Osteoblast (primary cell): ENCODE measurements around the gene RFTN1. TPM values are rescaled to one million over a fixed set of nuclear protein-coding genes. Genes with fewer than 3 reads are reported as not detected.

ENCODE experiments used
- DNase-seq: peaks from one replicate; pipeline ENCODE4 v3.0.0; 2011; ENCODE audit warnings: low spot score, mixed read lengths; ENCODE audit not compliant: insufficient read length; ENCODE audit errors: missing footprints
- H2AFZ ChIP-seq: 2 replicates; pipeline ENCODE4 v1.6.0; 2011; ENCODE audit warnings: mild to moderate bottlenecking, low read length
- H3K27ac ChIP-seq: 2 replicates; pipeline ENCODE4 v1.5.1; 2011; ENCODE audit warnings: mild to moderate bottlenecking, low read depth, low read length, moderate library complexity
- H3K27me3 ChIP-seq: 2 replicates; pipeline ENCODE4 v1.6.0; 2012; ENCODE audit warnings: mild to moderate bottlenecking, control low read depth, inconsistent platforms, low read length, moderate library complexity; ENCODE audit not compliant: insufficient read depth
- H3K36me3 ChIP-seq: 2 replicates; pipeline ENCODE4 v1.5.1; 2011; ENCODE audit warnings: mild to moderate bottlenecking, low read length, control low read depth, moderate library complexity; ENCODE audit not compliant: insufficient read depth
- H3K4me1 ChIP-seq: 2 replicates; pipeline ENCODE4 v1.5.1; 2011; ENCODE audit warnings: mild to moderate bottlenecking, low read length, control low read depth, moderate library complexity; ENCODE audit not compliant: insufficient read depth
- H3K4me2 ChIP-seq: 2 replicates; pipeline ENCODE4 v1.6.0; 2011; ENCODE audit warnings: mild to moderate bottlenecking, low read length; ENCODE audit not compliant: insufficient read depth
- H3K4me3 ChIP-seq: fragments of 200-600 bp; sonication (generic); 3 replicates; pipeline ENCODE4 v1.5.1; 2012; ENCODE audit warnings: mild to moderate bottlenecking, low read length, inconsistent platforms; ENCODE audit not compliant: insufficient read depth
- H3K79me2 ChIP-seq: 2 replicates; pipeline ENCODE4 v1.6.0; 2012; ENCODE audit warnings: mild to moderate bottlenecking, low read length, control low read depth, inconsistent platforms; ENCODE audit not compliant: insufficient read depth
- H3K9me3 ChIP-seq: 2 replicates; pipeline ENCODE4 v1.5.1; 2011; ENCODE audit warnings: low read depth, low read length, control low read depth
- H4K20me1 ChIP-seq: 2 replicates; pipeline ENCODE4 v1.6.0; 2012; ENCODE audit warnings: mild to moderate bottlenecking, low read length, control low read depth; ENCODE audit not compliant: insufficient read depth
- total RNA-seq: library from RNA; depleted of rRNA; stranded (reverse); fragments of >200 nt; gene quantifications from 2 replicates; pipeline ENCODE4 v1.2.3, GENCODE V29; 2012
- TF ChIP-seq, protein P1 (sequence below): IDR thresholded peaks from 2 replicates; pipeline ENCODE4 v1.5.1; 2011; ENCODE audit warnings: mild to moderate bottlenecking, low read depth, low read length, moderate library complexity; ENCODE audit errors: extremely low read depth

Gene RFTN1
- total RNA-seq, 1 donor = 99.2 TPM

- Histone ChIP-seq H2AFZ (no peak overlapping the region), H3K36me3 (peaks cover 5% of the 10 kb centered on the region), H3K9me3 (no peaks in the 10 kb centered on the region), H3K27ac (no peak overlapping the region), H3K4me1 (peaks cover 24% of the 10 kb centered on the region), H3K4me2 (no peak overlapping the region), H3K27me3 (no peaks in the 10 kb centered on the region), H4K20me1 (peaks cover 10% of the 10 kb centered on the region), H3K4me3 (no peak overlapping the region), H3K79me2 (no peaks in the 10 kb centered on the region)
- DNase-seq = no peak
- TF ChIP-seq, protein P1, sequence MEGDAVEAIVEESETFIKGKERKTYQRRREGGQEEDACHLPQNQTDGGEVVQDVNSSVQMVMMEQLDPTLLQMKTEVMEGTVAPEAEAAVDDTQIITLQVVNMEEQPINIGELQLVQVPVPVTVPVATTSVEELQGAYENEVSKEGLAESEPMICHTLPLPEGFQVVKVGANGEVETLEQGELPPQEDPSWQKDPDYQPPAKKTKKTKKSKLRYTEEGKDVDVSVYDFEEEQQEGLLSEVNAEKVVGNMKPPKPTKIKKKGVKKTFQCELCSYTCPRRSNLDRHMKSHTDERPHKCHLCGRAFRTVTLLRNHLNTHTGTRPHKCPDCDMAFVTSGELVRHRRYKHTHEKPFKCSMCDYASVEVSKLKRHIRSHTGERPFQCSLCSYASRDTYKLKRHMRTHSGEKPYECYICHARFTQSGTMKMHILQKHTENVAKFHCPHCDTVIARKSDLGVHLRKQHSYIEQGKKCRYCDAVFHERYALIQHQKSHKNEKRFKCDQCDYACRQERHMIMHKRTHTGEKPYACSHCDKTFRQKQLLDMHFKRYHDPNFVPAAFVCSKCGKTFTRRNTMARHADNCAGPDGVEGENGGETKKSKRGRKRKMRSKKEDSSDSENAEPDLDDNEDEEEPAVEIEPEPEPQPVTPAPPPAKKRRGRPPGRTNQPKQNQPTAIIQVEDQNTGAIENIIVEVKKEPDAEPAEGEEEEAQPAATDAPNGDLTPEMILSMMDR = no peak
Measured at GRCh38 chr3:16286161-16286560, 227.3 kb downstream of the RFTN1 start.

- Histone ChIP-seq H3K36me3 (peaks cover 5% of the 10 kb centered on the region), H3K27ac (no peak overlapping the region), H3K4me3 (no peak overlapping the region), H3K79me2 (no peaks in the 10 kb centered on the region), H3K9me3 (no peaks in the 10 kb centered on the region), H3K4me2 (no peak overlapping the region), H3K27me3 (no peaks in the 10 kb centered on the region), H2AFZ (no peak overlapping the region), H4K20me1 (peaks cover 5% of the 10 kb centered on the region), H3K4me1 (peaks cover 15% of the 10 kb centered on the region)
- DNase-seq = no peak
- TF ChIP-seq, protein P1 = no peak
Measured at GRCh38 chr3:16284633-16285032, 228.9 kb downstream of the RFTN1 start.

DNA sequence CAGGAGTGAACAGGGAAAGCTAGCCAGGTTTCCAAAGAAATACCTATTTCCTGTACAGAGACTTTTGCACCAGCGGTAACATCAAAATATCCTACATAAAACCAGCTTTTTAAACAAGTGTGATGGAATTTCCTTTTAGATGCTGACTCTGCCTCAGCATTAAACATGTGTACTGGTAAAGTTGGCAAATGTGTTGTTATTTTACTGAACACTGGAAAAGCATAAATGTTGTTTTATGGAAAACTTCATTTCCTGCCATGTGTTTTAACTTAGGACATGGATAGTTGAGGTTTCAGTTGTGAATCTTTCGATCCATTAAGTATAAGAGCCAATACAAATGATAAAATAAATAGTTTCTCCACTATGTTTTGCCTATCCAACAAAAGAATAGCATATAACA lies 232.8 kb downstream of the RFTN1 start:
- Histone ChIP-seq H2AFZ (no peak overlapping the region), H3K36me3 (peaks cover 10% of the 10 kb centered on the region), H3K27ac (no peak overlapping the region), H3K9me3 (no peaks in the 10 kb centered on the region), H3K4me1 (peaks cover 3% of the 10 kb centered on the region), H3K4me3 (no peak overlapping the region), H3K79me2 (no peaks in the 10 kb centered on the region), H3K4me2 (no peak overlapping the region), H4K20me1 (no peaks in the 10 kb centered on the region), H3K27me3 (no peaks in the 10 kb centered on the region)
- TF ChIP-seq, protein P1 = no peak
- DNase-seq = no peak

DNA sequence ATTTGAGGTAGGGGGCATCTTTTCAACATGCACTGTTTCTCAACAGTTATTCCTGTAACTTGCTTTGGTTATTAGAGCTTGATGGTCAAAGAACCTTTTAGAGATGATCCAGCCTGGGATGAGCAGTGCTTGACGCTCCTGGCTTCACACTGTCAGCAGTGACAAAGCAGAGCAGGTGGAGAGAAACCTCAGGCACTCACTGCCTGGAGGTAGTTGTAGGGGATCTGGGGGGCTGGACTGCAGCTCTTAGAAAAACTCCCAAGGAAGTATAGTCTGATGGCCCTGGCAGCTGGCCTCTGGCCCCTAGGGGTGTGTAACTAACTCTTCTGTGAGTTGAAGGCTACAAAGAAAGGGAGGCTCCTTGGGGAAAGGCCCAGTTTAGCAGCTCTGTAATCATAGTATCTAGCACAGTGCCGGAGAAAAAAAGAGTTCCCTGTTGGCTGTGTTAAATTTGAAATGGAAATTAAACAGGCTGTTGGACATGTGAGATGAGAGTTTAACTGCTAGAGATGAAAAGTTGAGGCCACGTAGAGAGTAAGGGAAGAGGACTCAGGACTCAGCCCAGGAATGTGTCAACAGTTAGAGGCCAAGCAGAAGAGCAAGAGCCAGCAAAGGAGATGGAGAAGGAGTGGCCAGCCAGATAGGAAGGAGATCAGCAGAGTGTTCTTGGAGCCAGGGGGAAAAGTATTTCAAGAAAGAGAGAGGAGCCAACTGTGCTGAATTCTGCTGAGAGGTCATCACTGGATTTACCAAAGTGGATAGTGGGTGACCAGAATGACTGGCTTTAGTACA lies 234.3 kb downstream of the RFTN1 start:
- H3K79me2 ChIP-seq = no peaks in the 10 kb centered on the region
- H4K20me1 ChIP-seq = no peaks in the 10 kb centered on the region
- no peak overlapping the region for H3K27ac ChIP-seq
- H3K27me3 ChIP-seq = no peaks in the 10 kb centered on the region
- H2AFZ ChIP-seq = no peak overlapping the region
- H3K4me1 ChIP-seq = peaks cover 3% of the 10 kb centered on the region
- H3K4me2 ChIP-seq = no peak overlapping the region
- DNase-seq = no peak
- H3K9me3 ChIP-seq = no peaks in the 10 kb centered on the region
- TF ChIP-seq, protein P1 = no peak
- no peak overlapping the region for H3K4me3 ChIP-seq
- peaks cover 10% of the 10 kb centered on the region for H3K36me3 ChIP-seq
